Lower leg skin (tissue), 3 donors: Measurements from ENCODE around the gene CLP1.

ENCODE experiments used
- CTCF ChIP-seq, 3 donors: fragments of 450-650 bp; IDR thresholded peaks; one replicate each; pipeline ENCODE4 v1.5.1; 2016; ENCODE audit warnings: antibody characterized with exemption in 3 of 3, mild to moderate bottlenecking in 3 of 3, moderate library complexity in 2 of 3
- POLR2A ChIP-seq, 2 donors: fragments of 450-650 bp; IDR thresholded peaks; one replicate each; pipeline ENCODE4 v1.6.1; 2016 to 2017; ENCODE audit warnings: antibody characterized with exemption in 2 of 2, mild to moderate bottlenecking in 1 of 2, moderate library complexity in 1 of 2

GRCh38 chr11:57615308-57615707 lies 42.3 kb upstream of the CLP1 start:
- TF ChIP-seq CTCF (IDR thresholded peaks at IDR 0.05): no peak
- no peak for TF ChIP-seq POLR2A (IDR thresholded peaks at IDR 0.05)
